Activated CD8-positive, alpha-beta T cell treated with anti-CD3 and anti-CD28 coated beads, Interleukin-2, amount 10 ng/mL, durations not matched to agents 7 days and 5 days (primary cell): ENCODE measurements around the gene GLT8D2. TPM values are rescaled to one million over a fixed set of nuclear protein-coding genes. Genes with fewer than 3 reads are reported as not detected.

Experiments
- ATAC-seq: fragments of 150-1000 bp; cut with Tn5 transposase; one replicate; pipeline ENCODE4 v1.10.0; 2021; ENCODE audit warnings: moderate library complexity
- CTCF ChIA-PET: fragments of 350-600 bp; sonication (Branson Sonifier 250); formaldehyde crosslinking; loops from one replicate; lab custom pipeline; 2021; ENCODE audit warnings: antibody characterized with exemption; lab: Charles Lee
- POLR2A ChIA-PET: fragments of 350-600 bp; sonication (Branson Sonifier 250); formaldehyde crosslinking; loops from one replicate; lab custom pipeline; 2021; ENCODE audit warnings: antibody characterized with exemption; lab: Charles Lee
- DNase-seq: peaks from one replicate; pipeline ENCODE4 v3.0.0-alpha.2; 2020
- H3K27ac Mint-ChIP-seq: one replicate; pipeline ENCODE4 v1.8.0; 2021; ENCODE audit warnings: mild to moderate bottlenecking, mixed read lengths
- H3K27me3 Mint-ChIP-seq: one replicate; pipeline ENCODE4 v1.8.0; 2021; ENCODE audit warnings: low read depth, mixed read lengths
- H3K36me3 Mint-ChIP-seq: one replicate; pipeline ENCODE4 v1.8.0; 2021; ENCODE audit warnings: low read depth, mixed read lengths
- H3K4me1 Mint-ChIP-seq: one replicate; pipeline ENCODE4 v1.8.0; 2021; ENCODE audit warnings: low read depth, mixed read lengths
- H3K4me3 Mint-ChIP-seq: one replicate; pipeline ENCODE4 v1.8.0; 2021; ENCODE audit warnings: mild to moderate bottlenecking, mixed read lengths
- H3K9me3 Mint-ChIP-seq: one replicate; pipeline ENCODE4 v1.8.0; 2022; ENCODE audit warnings: mixed read lengths; ENCODE audit not compliant: insufficient read depth
- total RNA-seq, 2 experiments: library from RNA; stranded (reverse); gene quantifications; one replicate each; pipeline ENCODE4 v1.2.3, GENCODE V29; 2021

The GLT8D2 gene
- total RNA-seq, 2 experiments from 2014 or later: not detected

DNA sequence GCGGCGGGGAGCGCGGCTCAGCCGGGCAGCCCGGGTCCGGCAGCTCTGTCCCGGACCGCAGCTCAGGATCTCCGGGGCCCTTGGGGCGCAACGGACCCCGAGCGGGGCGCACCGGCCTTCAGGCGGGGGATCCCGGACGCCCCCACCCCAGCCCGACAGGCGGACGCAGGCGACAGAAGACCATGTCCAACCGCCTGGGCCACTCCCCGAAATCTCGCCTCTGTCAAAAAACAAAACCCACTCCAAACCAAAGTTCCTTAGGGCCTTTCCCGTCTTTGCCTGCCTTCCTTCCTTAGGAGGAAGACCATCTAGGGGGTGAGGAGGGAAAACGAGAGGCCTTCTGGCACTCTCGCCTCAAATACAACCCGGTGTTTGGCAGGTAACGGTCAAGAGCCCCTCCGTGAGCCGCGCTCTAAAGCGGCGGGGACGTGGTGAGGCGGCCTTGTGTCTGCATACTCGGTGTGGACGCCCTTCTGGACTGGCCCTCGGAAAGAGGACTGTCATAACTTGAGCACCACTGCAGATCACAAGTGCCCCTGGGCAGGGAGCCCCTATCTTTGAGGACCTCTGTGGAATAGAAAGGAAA is 14.9 kb upstream of the GLT8D2 start:
- ATAC-seq (no peak), DNase-seq (no peak)
- CTCF ChIA-PET: interaction anchor here (1.5 to 4.5 kb wide), 2 partner anchors 23 to 44 kb away, joined by 5 to 51 read pairs; no protein-coding TSS in a partner anchor
- Mint-ChIP-seq H3K27me3 (peaks cover 12% of the 10 kb centered on the region), H3K36me3 (peaks cover 14% of the 10 kb centered on the region), H3K4me3 (peak overlapping the region; percentile 86), H3K4me1 (peaks cover 22% of the 10 kb centered on the region), H3K9me3 (no peaks in the 10 kb centered on the region), H3K27ac (peak overlapping the region; percentile 85)
- POLR2A ChIA-PET: interaction anchor here (1.1 to 2.2 kb wide), 4 partner anchors 72 to 135 kb away, joined by 4 to 10 read pairs (median 5); partner anchors contain the start of genes HSP90B1 and TDG

DNA sequence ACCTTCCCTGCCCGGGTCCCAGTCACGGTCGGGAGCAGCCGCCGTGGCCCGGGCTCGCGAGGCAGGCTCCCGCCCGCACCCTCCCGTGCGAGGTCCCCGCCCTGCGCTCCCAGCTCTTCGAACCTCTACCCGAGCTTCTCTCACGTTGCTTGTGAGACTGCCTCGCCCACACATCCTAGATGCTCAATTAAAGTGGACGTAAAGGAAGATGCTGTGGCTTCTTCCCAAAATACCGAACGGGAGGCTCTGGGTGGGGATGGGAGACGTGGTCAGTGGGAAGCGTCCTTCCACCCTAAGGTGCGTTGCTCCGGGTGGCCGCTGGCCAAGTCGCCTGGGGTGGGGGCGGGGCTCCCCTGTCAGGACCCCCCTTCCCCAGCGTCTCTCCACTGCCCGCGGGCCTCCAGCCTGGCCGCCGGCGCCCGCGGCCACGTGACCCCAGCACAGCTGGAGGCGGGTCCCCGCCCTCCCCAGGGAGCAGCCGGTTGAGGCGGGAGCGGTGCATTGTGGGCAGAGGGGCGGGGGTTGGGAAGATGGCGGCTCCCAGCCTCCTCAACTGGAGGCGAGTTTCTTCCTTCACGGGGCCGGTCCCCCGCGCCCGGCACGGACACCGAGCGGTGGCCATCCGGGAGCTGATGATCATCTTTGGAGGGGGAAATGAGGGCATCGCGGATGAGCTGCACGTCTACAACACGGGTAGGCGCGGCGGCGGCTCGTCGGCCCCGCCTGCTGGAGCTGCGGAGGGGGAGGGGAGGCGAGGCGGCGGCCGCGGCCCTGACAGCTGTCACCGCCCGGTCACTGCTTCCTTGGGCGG is 14.2 kb upstream of the GLT8D2 start, which contains the start of gene HCFC2:
HCFC2 (plus strand) TSS at position 501 of the 811 bp plus-strand sequence; CDS start at position 531, 30 bp downstream.
- Mint-ChIP-seq H3K9me3 (no peaks in the 10 kb centered on the region), H3K27me3 (peaks cover 15% of the 10 kb centered on the region), H3K4me1 (peaks cover 21% of the 10 kb centered on the region), H3K27ac (peak within 1 kb of the TSS; percentile 89), H3K36me3 (peaks cover 11% of the 10 kb centered on the region), H3K4me3 (peak within 1 kb of the TSS; percentile 95)
- ChIA-PET POLR2A (interaction anchor here (0.9 to 2.2 kb wide), 6 partner anchors 9 to 134 kb away, joined by 4 to 10 read pairs (median 6); partner anchors contain the start of genes HSP90B1, NFYB and TDG), CTCF (interaction anchor here (0.9 to 4.5 kb wide), 8 partner anchors 14 to 224 kb away, joined by 3 to 51 read pairs (median 4); no protein-coding TSS in a partner anchor)
- ATAC-seq (peak; percentile 95), DNase-seq (peak; percentile 91)

DNA sequence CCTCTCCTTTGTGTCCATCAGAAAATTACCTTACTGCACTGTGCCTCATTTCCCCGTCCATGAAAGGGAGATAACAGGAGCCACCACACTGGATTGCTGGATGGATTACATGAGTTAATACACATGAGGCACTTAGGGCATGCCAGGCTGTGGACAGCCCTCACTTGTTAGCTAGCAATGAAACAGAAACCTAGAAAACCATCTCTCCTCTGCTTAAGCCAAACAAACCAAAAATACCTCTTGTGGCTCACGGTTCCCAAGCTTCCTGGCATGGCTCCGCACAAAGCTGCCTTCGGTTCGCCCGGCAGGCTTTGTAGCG is 13.7 kb upstream of the GLT8D2 start:
- POLR2A ChIA-PET: interaction anchor here (0.6 to 2.2 kb wide), 6 partner anchors 8 to 107 kb away, joined by 3 to 10 read pairs (median 6); partner anchors contain the start of genes NFYB and TDG
- no peaks in the 10 kb centered on the region for H3K9me3 Mint-ChIP-seq
- CTCF ChIA-PET: interaction anchor here (0.9 to 4.5 kb wide), 8 partner anchors 15 to 225 kb away, joined by 3 to 51 read pairs (median 4); no protein-coding TSS in a partner anchor
- H3K36me3 Mint-ChIP-seq: peaks cover 11% of the 10 kb centered on the region
- H3K4me3 Mint-ChIP-seq: peak overlapping the region; percentile 95
- peaks cover 17% of the 10 kb centered on the region for H3K27me3 Mint-ChIP-seq
- peak overlapping the region; percentile 60 for H3K27ac Mint-ChIP-seq
- peaks cover 21% of the 10 kb centered on the region for H3K4me1 Mint-ChIP-seq
- DNase-seq (no peak), ATAC-seq (peak; percentile 34)

DNA sequence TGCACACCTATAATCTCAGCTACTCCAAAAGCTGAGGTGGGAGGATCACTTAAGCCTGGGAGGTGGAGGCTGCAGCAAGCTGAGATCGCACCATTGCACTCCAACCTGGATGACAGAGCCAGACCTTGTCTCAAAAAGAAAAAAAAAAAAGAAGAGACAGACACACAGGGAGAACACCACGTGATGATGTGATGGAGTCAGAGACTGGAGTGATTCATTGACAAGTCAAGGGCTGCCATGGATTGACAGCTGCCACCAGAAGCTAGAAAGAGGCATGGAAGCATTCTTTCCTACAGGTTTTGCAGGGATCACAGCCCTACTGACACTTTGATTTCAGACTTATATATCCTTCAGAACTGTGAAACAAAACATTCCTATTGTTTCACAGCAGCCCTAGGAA is 10.8 kb upstream of the GLT8D2 start:
- DNase-seq (no peak), ATAC-seq (no peak)
- H3K4me1 Mint-ChIP-seq: peaks cover 17% of the 10 kb centered on the region
- ChIA-PET POLR2A (no interaction called here), CTCF (interaction anchor here (4.5 kb wide), 1 partner anchor 48 kb away, joined by 51 read pairs; no protein-coding TSS in a partner anchor)
- H3K9me3 Mint-ChIP-seq: no peaks in the 10 kb centered on the region
- H3K27me3 Mint-ChIP-seq: peaks cover 35% of the 10 kb centered on the region
- H3K4me3 Mint-ChIP-seq: no peak overlapping the region
- H3K27ac Mint-ChIP-seq: no peak overlapping the region
- H3K36me3 Mint-ChIP-seq: peaks cover 2% of the 10 kb centered on the region

DNA sequence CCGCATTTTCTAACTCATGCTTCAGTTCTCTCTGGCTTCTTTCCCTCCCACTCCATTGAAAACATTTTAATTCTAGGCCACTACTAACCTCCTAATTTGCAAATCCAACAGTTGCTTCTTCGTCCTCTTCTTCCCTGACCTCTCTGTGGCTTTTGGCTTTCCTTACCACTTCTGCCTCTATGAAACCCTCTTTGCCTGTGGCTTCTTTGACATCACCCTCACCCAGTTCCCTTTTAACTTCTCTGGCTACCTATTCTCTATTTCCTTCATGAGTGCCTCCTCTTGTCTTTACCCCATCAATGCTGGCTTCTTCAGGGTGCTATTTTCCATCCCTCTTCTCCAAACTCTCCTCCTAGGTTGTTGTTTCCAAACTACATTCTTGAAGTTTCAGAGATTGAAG is 10.0 kb upstream of the GLT8D2 start:
- H3K4me1 Mint-ChIP-seq: peaks cover 11% of the 10 kb centered on the region
- peaks cover 42% of the 10 kb centered on the region for H3K27me3 Mint-ChIP-seq
- H3K4me3 Mint-ChIP-seq: no peak overlapping the region
- H3K36me3 Mint-ChIP-seq: peaks cover 1% of the 10 kb centered on the region
- DNase-seq: no peak
- CTCF ChIA-PET: interaction anchor here (3.4 kb wide), 1 partner anchor 49 kb away, joined by 80 read pairs; no protein-coding TSS in a partner anchor
- H3K27ac Mint-ChIP-seq: no peak overlapping the region
- H3K9me3 Mint-ChIP-seq: no peaks in the 10 kb centered on the region
- ATAC-seq: no peak
- POLR2A ChIA-PET: no interaction called here

DNA sequence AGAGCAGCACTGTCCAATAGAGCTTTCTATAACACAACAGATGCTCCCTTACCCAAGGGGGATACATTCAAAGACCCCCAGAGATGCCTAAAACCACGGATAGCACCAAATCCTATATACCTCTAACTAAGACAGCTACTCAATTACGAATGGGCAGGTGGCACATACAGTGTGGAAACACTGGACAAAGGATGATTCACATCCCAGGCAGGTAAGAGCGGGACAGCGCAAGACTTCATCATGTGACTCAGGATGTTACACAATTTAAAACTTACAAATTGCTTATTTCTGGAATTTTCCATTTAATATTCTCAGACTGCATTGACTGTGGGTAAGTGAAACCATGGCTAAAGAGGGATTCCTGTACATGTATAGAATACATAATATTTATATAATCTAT is 8.8 kb upstream of the GLT8D2 start:
- CTCF ChIA-PET: interaction anchor here (1.1 to 3.4 kb wide), 9 partner anchors 20 to 79 kb away, joined by 3 to 80 read pairs (median 4); no protein-coding TSS in a partner anchor
- POLR2A ChIA-PET: no interaction called here

DNA sequence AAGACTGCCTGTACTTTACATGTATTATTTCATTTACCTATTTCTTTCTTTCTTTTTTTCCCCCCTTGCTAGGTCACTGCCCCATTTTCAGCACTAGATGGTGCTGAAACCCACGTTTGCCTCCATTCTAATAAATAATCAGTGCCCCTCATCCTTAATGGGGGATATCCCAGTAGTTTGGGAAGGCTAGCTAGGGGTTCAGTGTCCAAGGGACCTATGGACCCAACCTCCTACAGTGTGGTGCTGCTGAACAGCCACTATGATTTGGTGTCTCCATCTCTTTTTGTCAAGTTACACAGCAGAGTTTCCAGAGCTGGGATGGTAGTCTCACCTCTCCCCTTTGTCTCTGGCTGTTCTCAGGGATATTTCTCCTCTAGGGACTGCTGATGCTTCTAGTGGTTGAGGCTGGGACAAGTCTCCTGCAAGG is 7.8 kb upstream of the GLT8D2 start:
- ChIA-PET CTCF (interaction anchor here (0.7 to 3.4 kb wide), 10 partner anchors 21 to 174 kb away, joined by 3 to 80 read pairs (median 4); no protein-coding TSS in a partner anchor), POLR2A (no interaction called here)
- DNase-seq (no peak), ATAC-seq (no peak)
- peaks cover 6% of the 10 kb centered on the region for H3K4me1 Mint-ChIP-seq
- no peak overlapping the region for H3K4me3 Mint-ChIP-seq
- H3K36me3 Mint-ChIP-seq: no peaks in the 10 kb centered on the region
- peaks cover 50% of the 10 kb centered on the region for H3K27me3 Mint-ChIP-seq
- no peak overlapping the region for H3K27ac Mint-ChIP-seq
- no peaks in the 10 kb centered on the region for H3K9me3 Mint-ChIP-seq

More for the DNA sequence above, 8.8 kb upstream of the GLT8D2 start:
- Mint-ChIP-seq H3K4me1 (peaks cover 11% of the 10 kb centered on the region), H3K27ac (no peak overlapping the region), H3K4me3 (no peak overlapping the region), H3K36me3 (no peaks in the 10 kb centered on the region), H3K9me3 (no peaks in the 10 kb centered on the region), H3K27me3 (peaks cover 47% of the 10 kb centered on the region)
- DNase-seq: no peak
- no peak for ATAC-seq

DNA sequence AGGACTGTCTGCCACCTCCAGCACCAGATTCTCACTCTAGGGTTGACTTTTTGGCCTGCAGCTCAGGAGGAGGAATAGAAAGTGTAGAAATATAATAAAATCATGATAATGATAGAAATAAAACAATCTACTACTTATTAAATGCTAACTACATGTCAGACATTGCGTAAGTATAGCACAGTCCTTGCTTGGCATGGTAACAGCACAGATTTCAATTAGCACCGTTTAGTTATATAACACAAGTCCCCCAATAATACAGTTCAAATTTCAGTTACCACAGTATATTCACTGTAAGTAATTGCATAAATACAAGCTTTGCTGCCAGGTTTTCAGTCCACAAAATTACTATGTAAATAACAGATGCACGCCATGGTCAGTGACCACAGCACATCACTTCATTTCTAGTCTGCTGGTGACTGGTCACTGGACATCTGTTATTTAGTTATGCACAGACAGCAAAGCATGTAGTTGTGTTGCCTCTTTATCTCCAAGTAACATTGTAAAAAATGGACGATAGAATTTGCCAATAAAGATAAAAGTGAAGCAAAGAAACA is 6.5 kb upstream of the GLT8D2 start:
- Mint-ChIP-seq H3K27ac (no peak overlapping the region), H3K36me3 (no peaks in the 10 kb centered on the region), H3K27me3 (peaks cover 50% of the 10 kb centered on the region), H3K4me1 (peaks cover 6% of the 10 kb centered on the region), H3K9me3 (no peaks in the 10 kb centered on the region), H3K4me3 (no peak overlapping the region)
- ChIA-PET POLR2A (interaction anchor here (2.2 kb wide), 1 partner anchor 7 kb away, joined by 7 read pairs; the partner anchor contains the start of gene HCFC2), CTCF (interaction anchor here (1.1 to 3.4 kb wide), 3 partner anchors 10 to 53 kb away, joined by 3 to 80 read pairs (median 3); no protein-coding TSS in a partner anchor)
- no peak for DNase-seq
- ATAC-seq: no peak

DNA sequence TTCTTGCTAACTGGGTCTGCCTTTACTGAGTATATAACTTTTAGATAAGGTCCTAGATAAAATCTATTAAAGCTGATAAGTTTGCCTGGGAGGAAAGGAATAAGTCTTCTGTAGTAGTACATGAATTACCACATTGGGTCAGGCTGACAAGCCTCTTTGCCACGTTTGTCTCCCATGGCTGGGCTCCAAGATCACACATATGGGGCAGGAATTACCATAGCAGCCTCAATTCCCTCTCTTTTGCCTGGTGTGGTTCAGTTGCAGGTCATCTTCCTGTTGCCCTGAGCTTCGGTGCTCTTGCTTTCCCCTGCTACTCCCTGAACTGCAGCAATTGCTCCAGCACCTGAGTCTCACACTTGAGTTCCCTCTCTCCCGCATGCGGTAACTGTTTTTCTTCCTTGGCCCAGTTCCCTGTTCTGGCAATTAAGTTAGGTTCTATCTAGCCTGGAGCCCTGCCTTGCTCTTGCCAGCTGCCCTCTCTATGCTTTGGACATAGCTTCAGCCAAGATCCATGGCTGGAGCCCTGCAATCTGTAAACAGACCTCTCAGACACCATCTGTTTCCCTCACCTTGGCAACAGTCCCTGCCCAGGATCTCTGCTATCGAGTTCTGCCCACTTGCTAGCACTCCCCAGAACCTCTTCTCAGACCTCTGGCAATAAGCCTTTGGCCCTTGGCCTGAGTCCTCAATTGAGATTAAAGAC is 5.8 kb upstream of the GLT8D2 start:
- POLR2A ChIA-PET: interaction anchor here (2.2 kb wide), 1 partner anchor 8 kb away, joined by 7 read pairs; the partner anchor contains the start of gene HCFC2
- Mint-ChIP-seq H3K27me3 (peaks cover 50% of the 10 kb centered on the region), H3K36me3 (no peaks in the 10 kb centered on the region), H3K4me3 (no peak overlapping the region), H3K4me1 (peaks cover 6% of the 10 kb centered on the region), H3K9me3 (no peaks in the 10 kb centered on the region), H3K27ac (no peak overlapping the region)
- CTCF ChIA-PET: interaction anchor here (1.2 to 1.7 kb wide), 2 partner anchors 44 to 53 kb away, joined by 3 to 10 read pairs; no protein-coding TSS in a partner anchor
- DNase-seq: no peak
- no peak for ATAC-seq

DNA sequence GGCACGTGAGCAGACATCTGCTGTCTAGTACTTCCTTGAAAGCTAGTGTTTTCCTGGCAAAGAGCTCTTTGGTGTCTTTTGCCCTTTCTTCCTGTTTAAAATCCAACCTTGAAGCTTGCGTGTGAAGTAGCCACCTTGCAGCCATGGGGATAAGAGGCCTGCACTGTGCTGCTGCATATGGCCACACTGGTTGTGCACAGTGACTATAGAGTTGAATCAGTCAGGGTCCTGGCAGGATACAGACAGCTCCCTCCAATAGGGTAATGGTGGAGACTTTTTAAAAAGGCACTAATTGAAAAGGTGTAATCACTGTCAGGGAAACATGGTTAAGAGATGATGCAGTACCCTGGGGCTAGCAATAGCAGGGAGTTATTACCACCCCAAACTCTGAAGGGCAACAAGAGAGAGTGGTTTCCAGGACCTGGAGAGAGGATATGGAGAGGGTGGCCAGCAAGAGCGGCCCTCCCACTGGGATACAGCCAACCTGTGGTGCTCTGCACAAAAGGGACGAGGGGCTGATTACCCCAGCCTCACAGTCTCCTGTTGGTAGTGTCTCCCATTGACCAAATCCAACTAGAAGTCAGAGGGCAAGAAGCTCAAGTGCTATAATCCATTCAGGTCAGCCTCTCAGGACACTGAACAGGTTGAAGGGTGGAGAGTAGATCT is 4.8 kb upstream of the GLT8D2 start:
- Mint-ChIP-seq H3K36me3 (no peaks in the 10 kb centered on the region), H3K27me3 (peaks cover 50% of the 10 kb centered on the region), H3K4me3 (no peak overlapping the region), H3K27ac (no peak overlapping the region), H3K9me3 (no peaks in the 10 kb centered on the region), H3K4me1 (peaks cover 7% of the 10 kb centered on the region)
- DNase-seq: no peak
- ATAC-seq: no peak
- POLR2A ChIA-PET: interaction anchor here (2.2 kb wide), 1 partner anchor 9 kb away, joined by 7 read pairs; the partner anchor contains the start of gene HCFC2
- CTCF ChIA-PET: interaction anchor here (0.6 to 1.7 kb wide), 2 partner anchors 15 to 54 kb away, joined by 3 to 10 read pairs; no protein-coding TSS in a partner anchor
